Left colon (tissue), 2 donors: ENCODE data around the gene ZNF484. TPM values are rescaled to one million over a fixed set of nuclear protein-coding genes. Genes with fewer than 3 reads are reported as not detected.
"Not testable (repeated sequence)": the region's sequence is repeated elsewhere in the genome, so short reads cannot be mapped to it uniquely, and the experiment has no call there.

Source experiments
- ATAC-seq: fragments of 200-7000 bp; cut with Tn5 transposase; one replicate; pipeline ENCODE4 v1.9.1; 2020; ENCODE audit warnings: mild to moderate bottlenecking, moderate library complexity
- DNase-seq, 2 donors: peaks; one replicate each; pipeline ENCODE4 v3.0.0-alpha.2; 2020
- intact Hi-C, 2 donors: fragments of 100-400 bp; cut with DNase I in 1 of 2; cut with micrococcal nuclease in 1 of 2; formaldehyde crosslinking; loops; one replicate each; pipeline versions ENCODE4 v1.11.2 to v1.14.0; 2022; cut with DNase I, micrococcal nuclease
- total RNA-seq, 2 donors: library from RNA; stranded (reverse); fragmentation: NEBNext Ultra II Directional; extraction: Animal tissue kit (Norgen Biotek cat#: 25700); gene quantifications; one replicate each; pipeline ENCODE4 v1.2.1, GENCODE V29; 2021
- donor health status: DM: no; HTN: no; CAD: no.
- donor health status: DM: yes; HTN: yes; CAD: no.

The ZNF484 gene
- total RNA-seq, 2 donors from 2014 or later = 5.1 to 6.0 TPM

GRCh38 chr9:92807031-92807756 is 70.6 kb downstream of the ZNF484 start:
- DNase-seq (no peak), ATAC-seq (no peak)
- intact Hi-C loops = no loop called here

DNA sequence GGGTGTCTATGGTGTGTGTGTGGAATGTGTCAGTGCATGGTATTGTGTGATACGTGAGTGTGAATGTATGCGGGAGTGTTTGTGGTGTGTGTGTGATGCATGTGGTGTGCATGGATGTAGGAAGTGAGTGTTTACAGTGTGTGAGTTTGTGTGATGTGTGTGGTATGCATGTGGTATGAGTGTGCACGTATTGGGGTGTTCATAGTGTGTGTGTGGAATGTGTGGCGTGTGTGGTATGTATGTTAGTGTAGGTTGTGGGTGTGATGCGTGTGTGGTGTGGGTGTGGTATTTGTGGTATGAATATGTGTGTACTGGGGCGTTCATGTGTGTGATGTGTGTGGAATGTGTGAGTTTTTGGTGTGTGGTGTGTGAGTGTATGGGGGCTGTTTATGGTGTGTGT is 73.1 kb downstream of the ZNF484 start:
- DNase-seq (no peak), ATAC-seq (no peak)
- intact Hi-C loops = no loop called here

- no peak for DNase-seq
- no peak for ATAC-seq
- intact Hi-C loops = loop anchor here in 1 of 2 donors (10.0 kb wide), 1 partner anchor 84 kb away; no protein-coding TSS in a partner anchor
Observed at GRCh38 chr9:92798358-92798757, 79.5 kb downstream of the ZNF484 start.

GRCh38 chr9:92796337-92796804 is 81.5 kb downstream of the ZNF484 start:
- not testable (repeated sequence) for ATAC-seq, DNase-seq
- intact Hi-C loops = loop anchor here in 1 of 2 donors (10.0 kb wide), 1 partner anchor 82 kb away; no protein-coding TSS in a partner anchor

DNA sequence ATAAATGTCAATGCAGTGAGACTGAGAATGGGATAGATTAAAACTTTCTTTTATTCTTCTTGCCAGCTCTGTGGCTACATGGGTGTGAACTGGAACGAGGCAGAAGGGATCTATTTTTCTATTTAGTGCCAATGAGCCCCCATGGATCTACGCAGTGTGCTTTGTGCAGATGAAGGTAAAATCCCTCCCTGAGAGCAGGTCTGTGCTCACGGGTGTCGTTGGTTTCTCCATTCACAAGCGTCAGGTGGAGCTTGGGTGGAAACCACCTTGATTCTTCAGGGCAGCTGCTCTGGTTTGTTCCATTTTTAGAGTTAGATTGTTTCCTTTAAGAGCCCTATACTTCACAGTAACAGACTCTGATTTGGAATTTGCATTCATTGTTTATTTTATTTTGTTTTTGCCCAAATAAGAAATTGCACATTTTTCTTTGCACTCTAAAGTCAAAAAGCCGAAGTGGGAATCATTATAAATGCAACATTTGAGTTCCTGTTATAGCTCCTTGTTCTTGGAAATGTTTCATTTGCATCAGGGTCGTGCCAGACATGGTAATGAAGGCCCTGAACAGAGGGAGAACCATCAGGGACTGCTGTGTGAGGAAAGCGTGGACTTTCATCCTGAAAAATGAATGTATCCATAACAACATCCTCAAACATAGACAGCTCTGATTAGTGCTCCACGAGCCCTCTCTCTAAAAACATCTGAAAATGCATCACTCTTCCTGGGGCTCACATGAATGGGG is 82.1 kb downstream of the ZNF484 start:
- no peak for ATAC-seq
- no peak for DNase-seq
- intact Hi-C loops = loop anchor here in 1 of 2 donors (10.0 kb wide), 1 partner anchor 81 kb away; no protein-coding TSS in a partner anchor

Other genes starting within 250 kb of the ZNF484 start
- 1 to 10 TPM; 7.1 to 9.5 TPM for gene IPPK, start 207.9 kb downstream of the ZNF484 start, total RNA-seq
- gene BICD2, start 113.2 kb downstream of the ZNF484 start, total RNA-seq = 10 to 100 TPM in 1 of 2 donors, 1 to 10 TPM in 1; 6.2 to 12.9 TPM
- gene FGD3, start 69.5 kb upstream of the ZNF484 start, total RNA-seq = 1 to 10 TPM; 3.6 to 4.3 TPM
- 1 to 10 TPM in 1 of 2 donors, under 1 TPM in 1; 0.95 to 2.0 TPM for gene SUSD3, start 180.7 kb upstream of the ZNF484 start, total RNA-seq
- gene CARD19, start 218.2 kb upstream of the ZNF484 start, total RNA-seq = 10 to 100 TPM; 41.5 to 62.2 TPM